NCI-H1436 treated with DMSO at 0.1 percent for 48 hours (cell line): ENCODE measurements around the gene IGF2R.
"Not testable (repeated sequence)": the region's sequence is repeated elsewhere in the genome, so short reads cannot be mapped to it uniquely, and the experiment has no call there.

Experiments used
- DNase-seq: peaks from one replicate; lab custom pipeline; 2025; lab: John Stamatoyannopoulos, UW

Gene IGF2R, protein sequence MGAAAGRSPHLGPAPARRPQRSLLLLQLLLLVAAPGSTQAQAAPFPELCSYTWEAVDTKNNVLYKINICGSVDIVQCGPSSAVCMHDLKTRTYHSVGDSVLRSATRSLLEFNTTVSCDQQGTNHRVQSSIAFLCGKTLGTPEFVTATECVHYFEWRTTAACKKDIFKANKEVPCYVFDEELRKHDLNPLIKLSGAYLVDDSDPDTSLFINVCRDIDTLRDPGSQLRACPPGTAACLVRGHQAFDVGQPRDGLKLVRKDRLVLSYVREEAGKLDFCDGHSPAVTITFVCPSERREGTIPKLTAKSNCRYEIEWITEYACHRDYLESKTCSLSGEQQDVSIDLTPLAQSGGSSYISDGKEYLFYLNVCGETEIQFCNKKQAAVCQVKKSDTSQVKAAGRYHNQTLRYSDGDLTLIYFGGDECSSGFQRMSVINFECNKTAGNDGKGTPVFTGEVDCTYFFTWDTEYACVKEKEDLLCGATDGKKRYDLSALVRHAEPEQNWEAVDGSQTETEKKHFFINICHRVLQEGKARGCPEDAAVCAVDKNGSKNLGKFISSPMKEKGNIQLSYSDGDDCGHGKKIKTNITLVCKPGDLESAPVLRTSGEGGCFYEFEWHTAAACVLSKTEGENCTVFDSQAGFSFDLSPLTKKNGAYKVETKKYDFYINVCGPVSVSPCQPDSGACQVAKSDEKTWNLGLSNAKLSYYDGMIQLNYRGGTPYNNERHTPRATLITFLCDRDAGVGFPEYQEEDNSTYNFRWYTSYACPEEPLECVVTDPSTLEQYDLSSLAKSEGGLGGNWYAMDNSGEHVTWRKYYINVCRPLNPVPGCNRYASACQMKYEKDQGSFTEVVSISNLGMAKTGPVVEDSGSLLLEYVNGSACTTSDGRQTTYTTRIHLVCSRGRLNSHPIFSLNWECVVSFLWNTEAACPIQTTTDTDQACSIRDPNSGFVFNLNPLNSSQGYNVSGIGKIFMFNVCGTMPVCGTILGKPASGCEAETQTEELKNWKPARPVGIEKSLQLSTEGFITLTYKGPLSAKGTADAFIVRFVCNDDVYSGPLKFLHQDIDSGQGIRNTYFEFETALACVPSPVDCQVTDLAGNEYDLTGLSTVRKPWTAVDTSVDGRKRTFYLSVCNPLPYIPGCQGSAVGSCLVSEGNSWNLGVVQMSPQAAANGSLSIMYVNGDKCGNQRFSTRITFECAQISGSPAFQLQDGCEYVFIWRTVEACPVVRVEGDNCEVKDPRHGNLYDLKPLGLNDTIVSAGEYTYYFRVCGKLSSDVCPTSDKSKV (N-terminal part only)

DNA sequence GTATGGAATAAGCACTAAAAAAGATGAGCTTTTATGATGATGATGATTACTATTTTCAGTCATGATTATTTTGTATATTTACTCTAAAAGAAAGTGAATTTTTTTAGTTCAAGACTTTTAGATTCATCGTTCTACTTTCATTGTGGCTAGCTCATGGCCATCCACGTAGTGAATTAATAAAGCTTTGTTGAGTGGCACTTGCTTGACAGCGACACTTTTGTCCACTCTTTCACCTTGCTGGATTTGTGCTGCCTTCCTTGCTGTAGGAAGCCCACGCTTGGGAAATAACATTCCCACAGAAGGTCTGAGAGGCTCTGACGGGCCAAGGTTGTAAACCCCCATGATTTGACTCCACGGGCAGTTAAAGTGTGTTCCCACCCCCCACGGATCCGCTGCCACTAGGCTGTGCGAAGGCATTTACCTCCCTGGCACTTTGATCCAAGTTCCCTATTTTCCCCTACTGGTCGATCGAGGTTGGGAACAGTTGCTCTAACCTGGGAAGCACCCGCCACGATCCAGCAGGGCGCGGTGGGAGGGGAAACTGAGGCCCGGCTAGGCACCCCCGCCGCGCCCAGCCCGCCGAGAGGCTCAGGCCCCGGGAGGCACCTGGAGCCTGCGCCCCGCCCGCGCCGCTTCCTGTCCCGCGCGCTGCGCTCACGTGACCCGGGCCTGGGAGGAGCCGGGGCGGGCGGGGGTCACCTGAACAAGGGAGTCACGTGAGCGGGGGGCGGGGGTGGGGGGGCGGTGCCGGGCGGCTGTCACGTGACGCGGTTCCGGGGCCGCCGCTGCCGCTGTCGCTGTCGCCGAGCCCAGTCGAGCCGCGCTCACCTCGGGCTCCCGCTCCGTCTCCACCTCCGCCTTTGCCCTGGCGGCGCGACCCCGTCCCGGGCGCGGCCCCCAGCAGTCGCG, at the start of gene IGF2R:
TSS of gene IGF2R (plus strand) at position 788 of the 909 bp plus-strand sequence. CDS start 165 bp downstream, outside the sequence.
- DNase-seq = no peak

GRCh38 chr6:159919800-159920199, 49.1 kb upstream of the IGF2R start:
- no peak for DNase-seq

GRCh38 chr6:159924150-159924549, 44.7 kb upstream of the IGF2R start:
- DNase-seq = not testable (repeated sequence)

DNA sequence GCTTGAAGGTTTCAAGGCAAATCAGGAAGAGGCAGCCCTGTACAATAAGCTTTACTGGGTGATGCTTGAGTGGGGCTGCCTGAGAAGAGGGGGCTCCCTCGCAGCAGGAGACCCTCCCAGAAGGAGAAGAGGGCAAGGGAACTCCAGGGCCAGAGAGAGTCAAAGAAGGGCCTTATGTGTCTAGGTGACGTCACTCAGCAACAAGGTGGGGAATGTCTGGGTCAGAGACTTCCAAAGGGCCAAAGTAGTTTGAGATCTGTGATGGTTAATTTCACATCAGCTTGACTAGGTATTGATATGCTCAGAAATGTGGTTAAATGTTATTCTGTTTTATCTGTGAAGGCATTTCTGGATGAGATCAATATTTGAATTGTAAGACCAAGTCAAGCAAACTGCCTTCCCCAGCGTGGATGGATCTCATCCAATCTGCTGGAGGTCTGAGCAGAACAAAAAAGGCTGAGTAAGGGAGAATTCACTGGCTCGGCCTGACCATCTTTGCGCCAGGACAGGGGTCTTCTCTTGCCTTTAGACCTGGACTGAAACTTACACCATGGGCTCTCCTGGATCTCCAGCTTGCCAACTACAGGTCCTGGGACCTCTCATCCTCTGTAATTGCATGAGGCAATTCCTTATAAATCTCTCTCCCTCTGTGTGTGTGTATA, 42.2 kb upstream of the IGF2R start:
- no peak for DNase-seq

DNA sequence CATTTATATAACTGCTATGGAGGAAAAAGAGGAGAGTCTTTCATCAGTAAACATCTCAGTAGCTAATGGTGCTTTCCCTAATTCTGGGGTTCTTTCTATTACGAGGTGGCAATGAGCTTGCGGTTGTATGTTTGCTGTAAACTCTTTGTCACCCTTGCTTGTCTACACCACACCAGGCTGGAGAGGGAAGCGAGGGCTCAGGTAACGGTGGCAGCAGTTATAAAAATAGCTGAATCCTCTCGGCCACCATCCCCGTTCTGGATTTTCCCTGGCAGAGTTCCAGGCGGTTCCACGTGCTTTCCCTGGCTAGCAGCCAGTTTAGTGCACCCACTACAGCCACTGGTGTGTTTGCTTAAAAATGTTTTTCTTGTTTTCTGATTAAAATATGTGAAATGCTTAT, 39.1 kb upstream of the IGF2R start:
- DNase-seq = no peak

- no peak for DNase-seq
Measured at GRCh38 chr6:159931112-159931511, 37.8 kb upstream of the IGF2R start.

GRCh38 chr6:159931846-159932245, 37.0 kb upstream of the IGF2R start:
- DNase-seq = no peak

GRCh38 chr6:159933077-159933476, 35.8 kb upstream of the IGF2R start:
- DNase-seq = no peak

DNA sequence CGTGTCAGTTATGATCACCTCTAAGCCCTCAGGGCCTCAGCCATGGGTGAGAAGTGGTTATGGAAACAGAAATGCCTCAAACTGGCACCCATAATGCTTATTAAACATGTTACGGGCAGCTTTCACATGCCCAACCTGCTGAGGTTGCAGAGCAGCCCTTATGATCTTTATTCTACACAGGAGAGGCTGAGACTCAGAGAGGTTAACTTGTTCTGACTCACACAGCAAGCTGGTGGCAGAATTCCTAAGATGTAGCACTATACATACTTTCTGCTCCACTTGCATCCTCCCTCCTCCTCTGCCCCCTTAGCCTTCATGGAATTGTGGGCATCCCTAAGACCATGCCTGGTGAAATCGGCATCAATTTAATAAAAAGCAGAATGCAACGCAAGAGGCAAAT, 34.7 kb upstream of the IGF2R start:
- DNase-seq = no peak

GRCh38 chr6:159935065-159935464, 33.8 kb upstream of the IGF2R start:
- DNase-seq = no peak

GRCh38 chr6:159935633-159936032, 33.2 kb upstream of the IGF2R start:
- DNase-seq = no peak

DNA sequence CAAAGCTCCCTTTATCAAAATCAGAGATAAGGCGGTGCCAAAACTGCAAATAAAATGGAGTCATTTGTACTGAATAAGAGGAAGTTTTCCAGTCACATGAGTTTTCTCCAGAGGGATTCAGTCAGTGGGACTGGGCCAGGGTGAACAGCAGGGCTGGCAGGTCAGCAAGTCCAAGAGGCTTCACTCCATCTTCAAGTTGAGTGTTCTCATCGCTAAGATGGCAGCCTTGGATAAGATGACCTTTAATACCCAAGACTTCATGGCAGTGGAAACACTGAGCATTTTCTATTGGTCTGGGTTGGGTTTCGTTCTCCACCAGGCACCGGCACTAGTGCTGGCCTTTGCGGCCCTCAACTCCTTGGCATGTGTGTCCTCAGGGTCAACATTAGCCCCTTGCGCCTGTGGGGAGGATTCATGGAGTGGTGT, 29.3 kb upstream of the IGF2R start:
- DNase-seq = no peak

DNA sequence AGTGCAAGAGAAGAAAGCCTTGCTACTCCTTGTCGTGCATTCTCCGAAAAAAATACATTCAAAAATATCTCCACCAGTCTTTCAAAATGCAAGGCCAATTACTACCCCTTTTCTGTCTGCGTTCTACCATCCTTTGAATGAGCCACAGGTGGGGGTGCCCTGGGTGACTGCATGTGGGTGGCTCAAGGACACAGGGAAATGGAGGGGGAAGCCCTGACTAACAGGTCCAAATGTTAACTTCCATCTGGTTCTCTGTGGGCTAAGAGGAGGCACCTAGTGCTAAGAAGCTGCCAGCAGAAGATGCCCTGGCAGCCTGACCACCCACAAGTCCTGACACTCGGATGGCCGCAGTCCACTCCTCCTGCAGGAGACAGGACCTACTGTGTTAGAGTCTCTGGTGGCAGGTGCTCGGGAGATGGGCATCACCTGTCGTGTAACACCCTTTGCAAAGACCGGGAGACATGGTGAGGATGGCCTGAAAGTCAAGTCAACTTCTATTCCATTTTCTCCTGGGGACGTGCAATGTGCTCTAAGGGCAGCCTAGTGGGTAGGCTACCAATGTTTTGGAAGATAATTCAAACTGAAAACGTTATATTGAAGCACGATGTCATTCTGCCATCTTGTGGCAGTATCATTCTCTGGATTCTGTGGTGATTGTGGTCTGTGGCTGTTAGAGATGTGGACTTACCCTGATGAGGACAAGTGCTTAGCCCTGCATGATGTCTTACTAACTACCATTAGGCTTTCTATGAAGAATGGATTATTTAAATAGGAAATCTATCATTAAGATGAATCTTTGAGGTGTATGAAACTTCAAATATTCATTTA, 27.4 kb upstream of the IGF2R start:
- DNase-seq = no peak

- DNase-seq = no peak
Measured at GRCh38 chr6:159943101-159943632, 25.7 kb upstream of the IGF2R start.

GRCh38 chr6:159943968-159944598, 24.8 kb upstream of the IGF2R start:
- no peak for DNase-seq

DNA sequence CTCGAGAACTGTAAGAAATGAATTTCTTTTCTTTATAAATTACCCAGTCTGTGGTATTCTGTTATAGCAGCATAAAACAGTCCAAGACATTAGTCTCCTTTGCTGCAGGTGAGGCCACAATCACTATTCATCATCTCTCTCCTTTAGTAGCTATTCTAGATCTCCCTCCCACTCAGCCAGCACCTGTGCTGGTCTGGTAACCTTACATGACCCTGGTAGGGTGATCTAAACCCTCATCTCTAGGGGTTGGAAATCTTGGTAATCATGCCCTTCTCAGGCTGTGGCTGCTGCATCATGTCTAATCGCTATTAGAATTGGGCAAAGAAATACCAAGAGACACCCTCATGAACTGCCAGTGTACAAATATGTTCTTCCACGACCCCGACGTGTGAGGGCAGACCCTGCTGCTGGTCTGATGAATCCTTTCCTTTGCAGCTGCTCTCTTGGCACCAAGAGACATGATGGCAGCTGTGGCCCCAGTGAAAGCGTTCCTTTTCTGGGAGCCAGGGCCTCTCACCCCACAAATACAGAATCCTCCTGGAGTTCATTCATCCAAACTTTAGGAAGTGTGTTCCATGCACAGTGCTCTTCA, 23.0 kb upstream of the IGF2R start:
- no peak for DNase-seq

DNA sequence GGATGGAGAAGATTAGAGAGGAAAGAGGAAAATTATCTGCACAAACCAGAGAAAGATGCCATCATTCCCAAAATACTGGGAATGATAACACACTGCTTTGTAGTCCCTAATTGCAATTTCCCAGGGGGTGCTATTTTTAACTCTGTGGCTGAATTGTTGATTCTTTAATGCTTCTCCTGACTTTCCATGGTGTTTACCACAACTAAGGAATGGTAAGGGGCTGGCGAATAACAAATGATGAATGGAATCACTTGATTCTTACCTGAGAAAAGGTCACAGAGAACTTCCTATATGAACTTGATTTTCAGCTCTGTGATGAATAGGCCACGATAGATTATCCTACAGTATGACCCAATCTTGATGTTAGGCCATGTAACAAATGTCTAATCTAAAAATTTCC, 22.0 kb upstream of the IGF2R start:
- no peak for DNase-seq

DNA sequence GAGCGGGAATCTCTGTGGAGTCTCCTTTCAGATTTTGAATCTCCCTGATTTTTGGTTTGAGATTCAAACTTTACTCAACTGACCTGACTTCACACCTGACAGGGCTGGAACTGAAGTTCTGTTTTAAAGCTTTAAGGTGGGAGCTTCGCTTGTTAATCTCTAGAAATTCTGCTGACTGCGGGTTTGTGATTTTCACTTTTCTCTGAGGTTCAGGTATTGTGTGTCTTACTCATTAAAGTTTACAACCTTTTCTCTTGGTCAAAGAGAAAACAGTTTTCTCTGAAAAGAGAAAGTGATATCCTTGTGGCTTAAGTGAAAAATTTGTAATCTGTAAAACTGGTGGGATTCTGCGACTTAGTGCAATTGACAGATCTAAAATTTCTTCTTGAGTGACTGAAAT, 20.7 kb upstream of the IGF2R start:
- no peak for DNase-seq

DNA sequence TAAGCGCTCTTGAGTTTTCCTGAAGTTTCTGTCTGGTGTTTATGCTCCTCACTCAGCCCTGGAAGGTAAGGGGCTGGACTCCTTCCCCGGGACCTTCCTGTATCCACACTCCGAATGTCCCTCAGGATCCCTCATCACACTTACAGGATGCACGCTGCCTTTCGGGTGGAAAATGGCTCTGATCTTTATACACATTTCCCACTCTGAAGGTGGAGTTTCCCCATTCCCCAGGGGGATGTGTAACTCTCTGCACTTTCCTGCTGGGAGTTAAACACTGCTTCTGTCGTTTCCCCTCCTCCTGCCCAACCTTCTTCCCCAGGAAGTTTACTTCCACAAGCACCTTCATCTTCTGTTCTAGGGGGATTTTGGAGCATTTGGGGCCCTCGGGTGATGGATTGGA, 17.1 kb upstream of the IGF2R start:
- DNase-seq = no peak
